Neural cell (in vitro differentiated cells): ENCODE results near the gene OR5AN1. TPM values are rescaled to one million over a fixed set of nuclear protein-coding genes. Genes with fewer than 3 reads are reported as not detected.

ENCODE experiments used
- H2AFZ ChIP-seq: fragments of 200-600, 300-800 bp; sonication (generic), shearing (Covaris generic); 2 replicates; pipeline ENCODE4 v1.6.0; 2014; ENCODE audit warnings: low read depth, mild to moderate bottlenecking, antibody characterized with exemption, low read length, moderate library complexity
- H3F3A ChIP-seq: fragments of 200-600 bp; shearing (Covaris generic); 2 replicates; pipeline ENCODE4 v1.6.1; 2016; ENCODE audit warnings: mild to moderate bottlenecking, moderate library complexity, mixed read lengths, antibody characterized with exemption, low read length; ENCODE audit not compliant: insufficient read depth, poor library complexity, severe bottlenecking
- H3K27ac ChIP-seq: fragments of 200-600, 300-800 bp; sonication (generic), shearing (Covaris generic); 2 replicates; pipeline ENCODE4 v1.5.1; 2014; ENCODE audit warnings: mild to moderate bottlenecking, low read length, moderate library complexity
- H3K27me3 ChIP-seq: fragments of 300-800, 200-600 bp; sonication (generic), shearing (Covaris generic); 2 replicates; pipeline ENCODE4 v1.6.0; 2014; ENCODE audit warnings: mild to moderate bottlenecking, low read depth, low read length, moderate library complexity; ENCODE audit not compliant: insufficient read depth
- H3K36me3 ChIP-seq: fragments of 300-800, 200-600 bp; sonication (generic), shearing (Covaris generic); 2 replicates; pipeline ENCODE4 v1.5.1; 2014; ENCODE audit warnings: mild to moderate bottlenecking, antibody characterized with exemption, low read length, moderate library complexity; ENCODE audit not compliant: insufficient read depth
- H3K4me2 ChIP-seq: fragments of 300-800, 200-600 bp; sonication (generic), shearing (Covaris generic); 2 replicates; pipeline ENCODE4 v1.6.0; 2014; ENCODE audit warnings: mild to moderate bottlenecking, low read length
- H3K4me3 ChIP-seq: fragments of 300-800, 200-600 bp; sonication (generic), shearing (Covaris generic); 2 replicates; pipeline ENCODE4 v1.5.1; 2014; ENCODE audit warnings: mild to moderate bottlenecking, low read length, moderate library complexity
- H3K79me2 ChIP-seq: fragments of 200-600 bp; shearing (Covaris generic); replicated peaks from 2 replicates; pipeline ENCODE4 v1.6.0; 2014; ENCODE audit warnings: mild to moderate bottlenecking, low read length, moderate library complexity; ENCODE audit not compliant: insufficient read depth
- H3K9ac ChIP-seq: fragments of 300-800, 200-600 bp; sonication (generic), shearing (Covaris generic); 2 replicates; pipeline ENCODE4 v1.6.1; 2016; ENCODE audit warnings: mild to moderate bottlenecking, low read length, mixed read lengths
- H3K9me2 ChIP-seq: fragments of 200-600 bp; shearing (Covaris generic); 2 replicates; pipeline ENCODE4 v1.6.1; 2016; ENCODE audit warnings: mild to moderate bottlenecking, low read length, mixed read lengths; ENCODE audit not compliant: insufficient read depth
- H3K9me3 ChIP-seq: fragments of 200-600, 300-800 bp; sonication (generic), shearing (Covaris generic); 2 replicates; pipeline ENCODE4 v1.6.1; 2016; ENCODE audit warnings: mild to moderate bottlenecking, mixed run types, low read length, moderate library complexity, mixed read lengths
- H4K20me1 ChIP-seq: fragments of 200-600 bp; shearing (Covaris generic); 2 replicates; pipeline ENCODE4 v1.6.1; 2016; ENCODE audit warnings: mild to moderate bottlenecking, mixed run types; ENCODE audit not compliant: insufficient read depth
- EP300 ChIP-seq: fragments of 450-650 bp; conservative IDR thresholded peaks from 2 replicates; pipeline ENCODE4 v1.6.1; 2014; ENCODE audit warnings: antibody characterized with exemption, mild to moderate bottlenecking, moderate library complexity; ENCODE audit not compliant: poor library complexity, severe bottlenecking
- EZH2 ChIP-seq: fragments of 200-600, 300-800 bp; shearing (Covaris generic), sonication (generic); IDR thresholded peaks from 2 replicates; pipeline ENCODE4 v1.6.1; 2014; ENCODE audit warnings: antibody characterized with exemption, low read length, borderline replicate concordance, mild to moderate bottlenecking; ENCODE audit not compliant: insufficient read depth, poor library complexity, severe bottlenecking
- MXI1 ChIP-seq: fragments of 450-650 bp; conservative IDR thresholded peaks from 2 replicates; pipeline ENCODE4 v1.6.1; 2014; ENCODE audit warnings: antibody characterized with exemption, mild to moderate bottlenecking; ENCODE audit not compliant: poor library complexity, severe bottlenecking
- POLR2AphosphoS5 ChIP-seq: IDR thresholded peaks from 2 replicates; pipeline ENCODE4 v1.6.1; 2012
- RAD21 ChIP-seq: fragments of 450-650 bp; conservative IDR thresholded peaks from 2 replicates; pipeline ENCODE4 v1.6.1; 2014; ENCODE audit warnings: antibody characterized with exemption, mild to moderate bottlenecking, moderate library complexity
- SMC3 ChIP-seq: fragments of 450-650 bp; conservative IDR thresholded peaks from 2 replicates; pipeline ENCODE4 v1.6.1; 2014; ENCODE audit warnings: antibody characterized with exemption, mild to moderate bottlenecking, moderate library complexity; ENCODE audit not compliant: poor library complexity
- TAF1 ChIP-seq: IDR thresholded peaks from 2 replicates; pipeline ENCODE4 v1.6.1; 2012; ENCODE audit warnings: low read depth
- polyA plus RNA-seq: library from polyadenylated mRNA; depleted of rRNA; stranded (reverse); fragments of >200 nt; gene quantifications from 2 replicates; pipeline ENCODE4 v1.2.3, GENCODE V29; 2014
- TF ChIP-seq, protein P1 (sequence below): IDR thresholded peaks from 2 replicates; pipeline ENCODE4 v1.6.1; 2012; ENCODE audit warnings: borderline replicate concordance
- TF ChIP-seq, protein P2 (sequence below): fragments of 450-650 bp; IDR thresholded peaks from 2 replicates; pipeline ENCODE4 v1.5.1; 2014; ENCODE audit warnings: antibody characterized with exemption, mild to moderate bottlenecking, moderate library complexity; ENCODE audit not compliant: poor library complexity, severe bottlenecking

Gene OR5AN1
- polyA plus RNA-seq, 1 donor from 2014 or later, result not detected

DNA sequence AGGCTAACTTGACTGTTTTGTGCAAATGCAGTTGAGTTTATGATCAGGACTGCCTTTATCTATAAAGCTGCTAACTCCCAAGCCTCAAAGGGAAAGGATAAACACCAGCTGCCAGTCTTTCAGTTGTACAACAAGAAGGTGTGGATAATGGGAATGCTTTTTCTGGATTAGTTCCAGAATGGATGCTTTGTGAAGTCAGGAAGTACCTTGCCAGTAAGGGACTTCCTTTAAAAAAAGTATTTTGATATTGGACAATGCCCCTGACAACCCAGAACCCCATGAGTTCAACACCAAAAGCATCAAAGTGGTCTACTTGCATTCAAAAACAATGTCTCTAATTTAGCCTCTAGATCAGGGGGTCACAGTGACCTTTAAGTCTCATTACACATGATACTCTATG is 35.5 kb downstream of the OR5AN1 start:
- no peak for TF ChIP-seq RAD21
- Histone ChIP-seq H3K9me2 (no peaks in the 10 kb centered on the region), H3K79me2 (no peaks in the 10 kb centered on the region), H3K27me3 (no peaks in the 10 kb centered on the region), H4K20me1 (no peaks in the 10 kb centered on the region), H2AFZ (no peak overlapping the region), H3K4me3 (no peak overlapping the region), H3F3A (no peaks in the 10 kb centered on the region), H3K27ac (no peak overlapping the region), H3K9ac (no peak overlapping the region), H3K36me3 (no peaks in the 10 kb centered on the region), H3K9me3 (no peaks in the 10 kb centered on the region), H3K4me2 (no peak overlapping the region)

DNA sequence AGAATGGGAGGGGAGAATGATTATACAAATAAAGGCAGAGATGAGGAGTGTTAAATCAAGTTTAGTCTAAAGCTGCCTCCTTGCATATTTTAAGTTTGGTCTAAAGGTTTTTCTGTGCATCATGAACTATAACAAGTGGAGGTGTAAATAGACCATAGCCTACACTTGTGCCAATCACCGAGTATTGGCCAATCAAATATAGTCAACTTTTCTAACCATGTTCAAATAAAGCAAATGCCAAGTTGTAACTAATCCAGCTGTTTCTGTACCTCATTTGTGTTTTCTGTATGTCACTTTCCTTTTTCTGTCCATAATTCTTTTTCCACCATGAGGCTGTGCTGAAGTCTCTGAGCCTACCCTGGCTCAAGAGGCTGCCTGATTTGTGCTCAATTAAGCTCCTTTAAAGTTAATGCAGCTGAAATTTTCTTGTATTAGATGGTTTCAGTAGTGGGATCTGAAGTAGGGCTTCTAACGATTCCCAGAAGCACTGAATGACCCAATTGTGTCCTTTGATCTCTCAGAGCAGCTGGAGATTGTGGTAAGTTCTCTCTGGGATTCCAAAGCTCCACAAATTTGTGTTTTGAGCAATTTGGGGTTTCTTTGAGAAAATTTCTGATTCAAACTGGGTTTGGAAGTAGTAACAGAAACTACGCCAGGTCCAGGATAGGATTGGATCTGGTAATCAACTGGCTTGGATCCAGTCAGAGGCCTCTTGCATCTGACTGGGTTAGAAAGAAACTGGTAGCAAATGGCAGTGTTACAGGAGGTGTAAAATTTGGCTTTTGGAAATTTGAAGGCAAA is 42.0 kb downstream of the OR5AN1 start:
- Histone ChIP-seq H3K9me2 (no peaks in the 10 kb centered on the region), H3K36me3 (no peaks in the 10 kb centered on the region), H3K4me2 (no peak overlapping the region), H3K27me3 (no peaks in the 10 kb centered on the region), H3K79me2 (no peaks in the 10 kb centered on the region), H3K27ac (no peak overlapping the region), H3K9me3 (peaks cover 10% of the 10 kb centered on the region), H3K4me3 (no peak overlapping the region), H2AFZ (no peak overlapping the region), H3F3A (no peaks in the 10 kb centered on the region), H4K20me1 (no peaks in the 10 kb centered on the region), H3K9ac (no peak overlapping the region)
- TF ChIP-seq EP300 (no peak), MXI1 (no peak), RAD21 (no peak), SMC3 (no peak), POLR2AphosphoS5 (no peak), EZH2 (no peak), TAF1 (no peak)
- TF ChIP-seq, protein P1, sequence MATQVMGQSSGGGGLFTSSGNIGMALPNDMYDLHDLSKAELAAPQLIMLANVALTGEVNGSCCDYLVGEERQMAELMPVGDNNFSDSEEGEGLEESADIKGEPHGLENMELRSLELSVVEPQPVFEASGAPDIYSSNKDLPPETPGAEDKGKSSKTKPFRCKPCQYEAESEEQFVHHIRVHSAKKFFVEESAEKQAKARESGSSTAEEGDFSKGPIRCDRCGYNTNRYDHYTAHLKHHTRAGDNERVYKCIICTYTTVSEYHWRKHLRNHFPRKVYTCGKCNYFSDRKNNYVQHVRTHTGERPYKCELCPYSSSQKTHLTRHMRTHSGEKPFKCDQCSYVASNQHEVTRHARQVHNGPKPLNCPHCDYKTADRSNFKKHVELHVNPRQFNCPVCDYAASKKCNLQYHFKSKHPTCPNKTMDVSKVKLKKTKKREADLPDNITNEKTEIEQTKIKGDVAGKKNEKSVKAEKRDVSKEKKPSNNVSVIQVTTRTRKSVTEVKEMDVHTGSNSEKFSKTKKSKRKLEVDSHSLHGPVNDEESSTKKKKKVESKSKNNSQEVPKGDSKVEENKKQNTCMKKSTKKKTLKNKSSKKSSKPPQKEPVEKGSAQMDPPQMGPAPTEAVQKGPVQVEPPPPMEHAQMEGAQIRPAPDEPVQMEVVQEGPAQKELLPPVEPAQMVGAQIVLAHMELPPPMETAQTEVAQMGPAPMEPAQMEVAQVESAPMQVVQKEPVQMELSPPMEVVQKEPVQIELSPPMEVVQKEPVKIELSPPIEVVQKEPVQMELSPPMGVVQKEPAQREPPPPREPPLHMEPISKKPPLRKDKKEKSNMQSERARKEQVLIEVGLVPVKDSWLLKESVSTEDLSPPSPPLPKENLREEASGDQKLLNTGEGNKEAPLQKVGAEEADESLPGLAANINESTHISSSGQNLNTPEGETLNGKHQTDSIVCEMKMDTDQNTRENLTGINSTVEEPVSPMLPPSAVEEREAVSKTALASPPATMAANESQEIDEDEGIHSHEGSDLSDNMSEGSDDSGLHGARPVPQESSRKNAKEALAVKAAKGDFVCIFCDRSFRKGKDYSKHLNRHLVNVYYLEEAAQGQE, result no peak
- TF ChIP-seq, protein P2, sequence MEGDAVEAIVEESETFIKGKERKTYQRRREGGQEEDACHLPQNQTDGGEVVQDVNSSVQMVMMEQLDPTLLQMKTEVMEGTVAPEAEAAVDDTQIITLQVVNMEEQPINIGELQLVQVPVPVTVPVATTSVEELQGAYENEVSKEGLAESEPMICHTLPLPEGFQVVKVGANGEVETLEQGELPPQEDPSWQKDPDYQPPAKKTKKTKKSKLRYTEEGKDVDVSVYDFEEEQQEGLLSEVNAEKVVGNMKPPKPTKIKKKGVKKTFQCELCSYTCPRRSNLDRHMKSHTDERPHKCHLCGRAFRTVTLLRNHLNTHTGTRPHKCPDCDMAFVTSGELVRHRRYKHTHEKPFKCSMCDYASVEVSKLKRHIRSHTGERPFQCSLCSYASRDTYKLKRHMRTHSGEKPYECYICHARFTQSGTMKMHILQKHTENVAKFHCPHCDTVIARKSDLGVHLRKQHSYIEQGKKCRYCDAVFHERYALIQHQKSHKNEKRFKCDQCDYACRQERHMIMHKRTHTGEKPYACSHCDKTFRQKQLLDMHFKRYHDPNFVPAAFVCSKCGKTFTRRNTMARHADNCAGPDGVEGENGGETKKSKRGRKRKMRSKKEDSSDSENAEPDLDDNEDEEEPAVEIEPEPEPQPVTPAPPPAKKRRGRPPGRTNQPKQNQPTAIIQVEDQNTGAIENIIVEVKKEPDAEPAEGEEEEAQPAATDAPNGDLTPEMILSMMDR, result no peak
